SIG-M5 treated with dmso at 0.1 percent for 504 hours (cell line): Measurements from ENCODE around the gene GRIA1.

Experiments used
- DNase-seq: peaks from one replicate; lab custom pipeline; 2025; ENCODE audit not compliant: unreplicated experiment; lab: John Stamatoyannopoulos, UW

The GRIA1 gene

GRCh38 chr5:153654504-153655200 lies 164.2 kb downstream of the GRIA1 start:
- DNase-seq = no peak

GRCh38 chr5:153655201-153655510 lies 164.7 kb downstream of the GRIA1 start:
- DNase-seq = no peak

GRCh38 chr5:153658149-153658548 lies 167.7 kb downstream of the GRIA1 start:
- DNase-seq = no peak

- DNase-seq = no peak
Observed at GRCh38 chr5:153658606-153659005, 168.1 kb downstream of the GRIA1 start.

- DNase-seq = no peak
Observed at GRCh38 chr5:153659039-153659736, 168.7 kb downstream of the GRIA1 start.

GRCh38 chr5:153660919-153661318 lies 170.4 kb downstream of the GRIA1 start:
- no peak for DNase-seq

GRCh38 chr5:153661897-153662296 lies 171.4 kb downstream of the GRIA1 start:
- no peak for DNase-seq

- DNase-seq = no peak
Observed at GRCh38 chr5:153670101-153670500, 179.6 kb downstream of the GRIA1 start.

GRCh38 chr5:153671653-153672346 lies 181.3 kb downstream of the GRIA1 start:
- DNase-seq = no peak

- no peak for DNase-seq
Observed at GRCh38 chr5:153672347-153673090, 182.0 kb downstream of the GRIA1 start.

GRCh38 chr5:153674356-153674755 lies 183.9 kb downstream of the GRIA1 start:
- no peak for DNase-seq

GRCh38 chr5:153676406-153676805 lies 185.9 kb downstream of the GRIA1 start:
- DNase-seq = no peak

GRCh38 chr5:153676821-153677220 lies 186.4 kb downstream of the GRIA1 start:
- no peak for DNase-seq

- DNase-seq = no peak
Observed at GRCh38 chr5:153678617-153679329, 188.3 kb downstream of the GRIA1 start.

GRCh38 chr5:153690236-153690635 lies 199.8 kb downstream of the GRIA1 start:
- no peak for DNase-seq

GRCh38 chr5:153696256-153696655 lies 205.8 kb downstream of the GRIA1 start:
- no peak for DNase-seq

GRCh38 chr5:153699035-153699434 lies 208.6 kb downstream of the GRIA1 start:
- DNase-seq = no peak

- no peak for DNase-seq
Observed at GRCh38 chr5:153700940-153701339, 210.5 kb downstream of the GRIA1 start.

- no peak for DNase-seq
Observed at GRCh38 chr5:153702265-153702664, 211.8 kb downstream of the GRIA1 start.

GRCh38 chr5:153704110-153704509 lies 213.6 kb downstream of the GRIA1 start:
- no peak for DNase-seq

GRCh38 chr5:153707626-153708025 lies 217.2 kb downstream of the GRIA1 start:
- DNase-seq = no peak
